ENCODE measurements around the gene WFIKKN1.
A peak's percentile ranks its signal among the peaks of the same experiment; 100 is the strongest.

The WFIKKN1 gene, protein sequence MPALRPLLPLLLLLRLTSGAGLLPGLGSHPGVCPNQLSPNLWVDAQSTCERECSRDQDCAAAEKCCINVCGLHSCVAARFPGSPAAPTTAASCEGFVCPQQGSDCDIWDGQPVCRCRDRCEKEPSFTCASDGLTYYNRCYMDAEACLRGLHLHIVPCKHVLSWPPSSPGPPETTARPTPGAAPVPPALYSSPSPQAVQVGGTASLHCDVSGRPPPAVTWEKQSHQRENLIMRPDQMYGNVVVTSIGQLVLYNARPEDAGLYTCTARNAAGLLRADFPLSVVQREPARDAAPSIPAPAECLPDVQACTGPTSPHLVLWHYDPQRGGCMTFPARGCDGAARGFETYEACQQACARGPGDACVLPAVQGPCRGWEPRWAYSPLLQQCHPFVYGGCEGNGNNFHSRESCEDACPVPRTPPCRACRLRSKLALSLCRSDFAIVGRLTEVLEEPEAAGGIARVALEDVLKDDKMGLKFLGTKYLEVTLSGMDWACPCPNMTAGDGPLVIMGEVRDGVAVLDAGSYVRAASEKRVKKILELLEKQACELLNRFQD

DNA sequence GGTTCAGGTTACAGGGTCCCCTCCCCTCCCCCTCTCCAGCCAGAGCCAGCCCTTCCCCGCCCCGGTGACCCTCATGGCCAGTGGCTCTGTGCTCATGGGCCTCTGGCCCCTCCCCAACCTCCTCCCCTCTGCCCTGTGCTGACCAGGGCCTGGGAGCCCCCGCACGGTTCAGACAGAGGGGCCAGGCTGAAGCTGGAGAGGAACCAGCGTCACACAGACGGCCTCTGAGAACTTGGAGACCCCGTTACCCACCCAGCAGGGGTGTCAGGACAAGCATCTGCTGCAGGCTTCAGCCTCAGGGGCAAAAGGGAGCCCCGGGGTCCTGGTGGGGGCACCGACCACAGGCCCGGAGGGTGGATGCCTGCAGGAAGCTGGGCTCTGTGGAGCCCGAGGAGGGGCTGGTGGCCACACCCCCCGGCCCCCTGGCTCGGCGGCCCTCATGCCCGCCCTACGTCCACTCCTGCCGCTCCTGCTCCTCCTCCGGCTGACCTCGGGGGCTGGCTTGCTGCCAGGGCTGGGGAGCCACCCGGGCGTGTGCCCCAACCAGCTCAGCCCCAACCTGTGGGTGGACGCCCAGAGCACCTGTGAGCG lies at the start of gene WFIKKN1:
Gene WFIKKN1 (plus strand): TSS at position 171 of the 591 bp plus-strand sequence. CDS start 269 bp downstream, at position 440.
- no peak for DNase-seq

DNA sequence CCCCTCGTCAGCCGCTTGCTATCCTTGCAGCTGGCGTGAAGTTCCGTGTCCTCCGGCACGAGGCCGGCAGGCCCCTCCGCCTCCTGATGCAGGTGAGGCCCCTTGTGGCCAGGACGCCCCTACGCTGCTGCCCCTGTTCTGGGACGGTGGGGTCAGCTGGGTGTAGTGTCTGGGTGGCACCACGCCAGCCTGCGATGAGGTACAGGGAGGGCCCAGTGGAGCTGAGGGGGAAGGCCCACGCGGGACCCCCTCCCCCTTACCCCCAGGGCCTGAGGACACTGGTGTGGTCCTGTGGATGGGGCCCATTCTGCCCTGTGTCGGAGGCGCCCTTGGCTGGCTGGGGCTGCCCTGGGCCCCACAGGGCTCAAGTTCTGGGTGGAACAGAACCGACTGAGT lies 48.6 kb upstream of the WFIKKN1 start:
- no peak for DNase-seq

DNA sequence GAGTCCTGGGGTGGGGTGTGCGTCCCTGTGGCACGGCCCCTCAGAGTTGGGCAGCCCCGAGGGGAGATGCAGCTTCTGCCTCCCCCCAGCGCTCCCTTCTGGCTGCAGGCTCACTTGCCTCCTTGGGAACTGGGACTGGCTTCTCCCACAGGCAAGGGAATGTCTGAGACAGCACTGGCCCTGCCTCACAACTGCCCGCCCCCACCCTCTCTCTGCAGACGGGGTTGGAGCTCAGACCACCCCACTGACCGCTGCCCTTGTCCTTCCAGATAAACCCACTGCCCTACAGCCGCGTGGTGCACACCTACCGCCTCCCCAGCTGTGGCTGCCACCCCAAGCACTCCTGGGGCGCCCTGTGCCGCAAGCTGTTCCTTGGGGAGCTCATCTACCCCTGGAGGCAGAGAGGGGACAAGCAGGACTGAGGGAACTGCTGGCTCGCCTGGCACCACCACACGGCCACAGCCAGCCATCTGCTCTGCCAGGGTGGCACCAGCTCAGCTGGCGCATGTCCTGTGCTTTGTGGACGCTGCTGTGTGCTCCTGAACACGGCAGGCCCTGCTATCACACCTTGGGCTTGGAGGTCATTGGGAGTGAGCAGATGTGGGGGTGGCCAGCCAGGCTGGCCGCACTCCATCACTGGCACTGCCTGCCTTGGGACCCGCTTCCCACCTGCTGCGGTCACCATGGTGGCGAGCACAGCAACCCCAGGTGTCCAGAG lies 48.0 kb upstream of the WFIKKN1 start:
- peak; percentile 17 for DNase-seq

DNA sequence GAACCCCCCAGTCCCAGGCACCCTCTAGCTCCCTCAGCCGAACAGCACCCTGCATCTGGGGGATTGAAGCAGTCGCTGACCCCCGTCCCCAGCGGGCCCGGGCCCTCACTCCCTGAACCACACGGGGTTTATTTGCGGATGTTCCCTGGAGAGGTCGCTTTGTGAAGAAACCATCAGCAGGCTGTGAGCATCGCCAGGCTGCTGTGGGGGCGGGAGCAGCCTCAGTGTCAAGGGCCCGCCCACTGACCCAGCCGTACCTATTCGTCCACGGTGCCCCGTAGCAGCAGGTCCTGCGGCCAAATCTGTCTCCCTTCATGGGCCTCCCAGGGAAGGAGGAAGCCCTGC lies 47.3 kb upstream of the WFIKKN1 start:
- peak; percentile 63 for DNase-seq

DNA sequence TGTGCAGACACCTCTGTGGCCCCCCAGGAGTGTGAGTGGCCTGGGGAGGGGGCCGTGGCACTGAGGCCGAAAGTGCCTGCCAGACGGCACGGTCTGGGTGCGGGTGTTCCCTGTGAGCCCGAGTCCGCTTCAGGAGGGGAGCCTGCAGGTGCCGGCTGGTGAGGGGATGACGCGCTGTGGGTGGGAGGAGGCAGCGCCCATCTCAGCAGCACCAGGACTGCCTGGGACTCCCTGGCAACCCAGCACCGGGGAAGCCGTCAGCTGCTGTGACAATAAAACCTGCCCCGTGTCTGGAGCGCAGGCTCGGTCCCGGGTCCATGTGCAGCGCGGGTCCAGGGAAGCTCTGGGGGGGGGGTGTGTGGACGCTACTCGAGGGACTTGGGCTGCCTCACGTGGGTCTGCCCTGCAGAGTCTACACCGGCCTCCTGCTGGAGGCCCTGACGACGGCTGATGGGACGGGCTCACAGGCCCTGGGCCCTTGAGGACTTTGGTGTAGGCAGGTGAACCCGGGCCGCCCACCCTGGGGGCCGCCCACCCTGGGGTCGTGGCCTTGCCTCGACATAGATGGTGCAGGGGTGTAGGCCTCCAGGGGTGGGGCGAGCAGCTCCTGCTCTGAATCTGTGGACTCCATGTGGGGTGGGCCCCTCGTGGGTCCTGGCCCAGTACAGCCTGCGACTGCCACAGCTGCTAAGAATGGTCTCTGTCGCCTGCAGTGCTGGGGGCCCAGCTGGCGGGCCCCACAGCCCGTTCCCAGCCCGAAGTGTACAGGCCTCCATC lies 46.8 kb upstream of the WFIKKN1 start:
- DNase-seq, result peak; percentile 74

DNA sequence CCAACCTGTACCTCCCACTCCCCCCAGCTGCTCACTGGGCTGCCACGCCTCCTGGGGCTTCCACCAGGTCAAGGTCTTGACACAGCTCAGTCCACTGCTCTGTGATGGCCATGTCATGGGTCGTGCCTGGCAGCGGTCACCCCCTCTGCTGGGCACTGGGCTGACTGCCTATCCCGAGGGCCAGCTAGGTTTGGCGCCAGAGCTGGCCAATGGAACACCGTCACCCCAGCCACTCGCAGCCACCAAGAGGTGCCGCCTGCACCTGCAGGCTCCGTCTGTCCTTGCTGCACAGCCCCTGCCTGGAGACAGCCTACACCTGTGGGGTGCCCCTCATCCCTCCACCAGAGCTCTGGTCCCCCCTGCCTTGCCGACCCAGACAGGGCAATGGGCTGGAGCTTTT lies 45.4 kb upstream of the WFIKKN1 start:
- peak; percentile 57 for DNase-seq

DNA sequence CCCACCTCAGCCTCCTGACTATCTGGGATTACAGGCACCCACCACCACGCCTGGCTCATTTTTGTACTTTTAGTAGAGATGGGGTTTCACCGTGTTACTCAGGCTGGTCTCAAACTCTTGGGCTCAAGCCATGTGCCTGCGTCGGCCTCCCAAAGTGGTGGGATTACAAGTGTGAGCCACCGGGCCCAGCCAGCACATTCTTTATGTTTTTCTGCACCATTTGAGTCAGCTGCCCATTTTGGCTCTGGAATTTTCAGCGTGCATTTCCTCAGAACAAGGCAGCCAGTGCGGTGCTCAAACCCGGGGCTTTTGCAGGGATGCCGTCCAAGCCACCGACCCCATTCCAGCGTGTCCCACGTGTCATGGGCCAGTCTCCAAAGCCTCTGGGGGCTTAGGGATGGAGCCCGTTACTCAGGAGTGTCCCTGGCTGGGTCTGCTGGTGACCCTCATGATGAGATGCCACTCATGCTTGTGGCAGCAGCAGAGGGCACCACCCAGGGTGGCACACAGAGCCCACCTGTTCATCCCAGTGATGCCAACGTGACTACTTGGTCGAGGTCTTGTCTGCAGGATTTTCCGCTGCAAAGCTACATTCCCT lies 44.6 kb upstream of the WFIKKN1 start:
- no peak for DNase-seq

DNA sequence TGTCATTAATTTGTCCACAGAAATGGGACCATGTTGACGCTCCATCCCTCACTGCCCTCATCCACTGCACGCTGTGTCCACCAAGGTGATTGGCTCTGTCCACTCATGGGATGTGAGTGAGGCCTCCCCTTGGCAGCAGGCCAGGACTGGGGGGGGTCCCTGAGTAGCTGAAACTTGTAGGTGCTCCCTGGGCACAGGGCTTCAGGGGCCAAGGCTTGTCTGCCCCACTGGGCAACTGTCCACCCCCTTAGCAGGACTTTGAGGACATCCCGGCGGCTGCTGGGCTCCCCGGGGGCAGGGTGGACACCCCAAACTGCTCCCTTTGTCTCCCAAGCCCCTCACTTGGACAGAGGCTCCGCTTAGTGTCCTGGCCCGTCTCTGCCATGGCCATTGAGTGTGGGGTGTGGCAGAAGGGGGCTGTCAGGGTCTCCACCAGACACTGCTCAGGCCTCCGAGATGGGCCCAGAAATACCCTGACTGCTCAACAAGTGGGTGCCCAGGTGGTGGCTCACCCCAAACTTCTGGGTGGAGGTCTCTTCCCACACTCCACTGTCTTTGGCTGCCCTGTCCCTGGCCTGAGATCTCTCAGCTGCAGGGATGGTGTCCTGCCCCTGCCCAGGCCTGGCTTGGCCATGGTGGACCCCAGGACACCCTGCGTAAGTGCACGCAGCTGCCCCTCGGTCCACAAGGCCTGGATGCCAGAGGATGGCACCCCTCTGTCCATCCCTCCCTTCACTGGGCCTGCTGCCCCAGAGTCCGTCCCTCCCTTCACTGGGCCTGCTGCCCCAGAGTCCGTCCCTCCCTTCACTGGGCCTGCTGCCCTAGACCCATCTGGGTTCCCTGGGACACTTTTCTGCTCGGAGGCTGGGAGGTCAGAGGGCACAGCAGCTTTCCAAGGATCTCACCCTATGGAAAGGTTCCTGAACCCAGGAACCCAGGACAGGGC lies 43.9 kb upstream of the WFIKKN1 start:
- no peak for DNase-seq

DNA sequence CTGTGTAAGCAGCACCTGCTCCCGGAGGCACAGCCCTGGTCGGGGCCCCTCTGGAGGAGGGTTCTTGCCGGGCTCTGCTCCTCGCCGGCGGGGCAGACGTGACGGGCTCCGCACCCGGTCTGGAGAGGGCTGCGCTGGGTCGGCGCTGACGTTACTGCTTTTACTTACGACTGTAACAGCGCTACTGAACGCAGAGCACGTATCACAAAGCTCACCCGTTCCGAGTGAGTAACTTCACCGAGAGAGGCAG lies 42.2 kb upstream of the WFIKKN1 start:
- DNase-seq, result peak; percentile 35

DNA sequence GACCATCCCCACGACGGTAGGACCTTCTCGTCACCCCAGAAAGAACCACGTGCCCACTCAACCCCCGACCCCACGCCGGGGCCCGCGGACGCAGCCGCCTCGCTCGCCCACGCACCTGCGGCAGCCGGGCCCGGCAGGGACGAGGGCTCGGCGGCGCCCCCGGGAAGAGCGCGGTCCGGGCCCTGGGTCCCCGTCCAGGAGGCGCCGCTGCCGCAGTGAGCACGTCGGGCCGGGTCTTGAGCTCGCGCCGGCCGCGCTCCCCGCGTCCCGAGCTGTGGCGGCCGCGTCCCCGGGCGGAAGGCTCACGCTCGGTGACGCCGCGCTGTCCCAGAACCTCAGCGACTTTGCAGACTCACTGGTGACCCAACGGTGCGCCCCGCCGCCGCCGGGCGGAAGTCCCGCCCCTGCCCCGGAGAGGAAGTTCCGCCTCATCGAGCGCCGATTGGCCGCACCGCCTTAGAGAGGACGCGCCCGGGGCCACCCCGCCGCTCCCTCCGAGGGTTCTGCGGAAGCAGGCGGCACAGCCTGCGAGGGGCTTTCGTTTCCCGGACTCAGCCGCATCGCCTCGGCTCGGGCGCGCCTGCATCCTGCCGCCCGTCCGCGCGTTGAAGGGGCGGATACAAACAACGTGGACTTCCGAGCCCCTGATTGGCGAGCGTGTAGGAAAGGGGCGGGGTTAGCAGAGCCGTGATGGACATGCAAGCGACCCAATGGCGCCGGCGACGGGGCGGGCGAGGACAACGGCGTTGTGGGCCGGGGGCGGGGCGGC lies 41.7 kb upstream of the WFIKKN1 start:
- peak; percentile 93 for DNase-seq

DNA sequence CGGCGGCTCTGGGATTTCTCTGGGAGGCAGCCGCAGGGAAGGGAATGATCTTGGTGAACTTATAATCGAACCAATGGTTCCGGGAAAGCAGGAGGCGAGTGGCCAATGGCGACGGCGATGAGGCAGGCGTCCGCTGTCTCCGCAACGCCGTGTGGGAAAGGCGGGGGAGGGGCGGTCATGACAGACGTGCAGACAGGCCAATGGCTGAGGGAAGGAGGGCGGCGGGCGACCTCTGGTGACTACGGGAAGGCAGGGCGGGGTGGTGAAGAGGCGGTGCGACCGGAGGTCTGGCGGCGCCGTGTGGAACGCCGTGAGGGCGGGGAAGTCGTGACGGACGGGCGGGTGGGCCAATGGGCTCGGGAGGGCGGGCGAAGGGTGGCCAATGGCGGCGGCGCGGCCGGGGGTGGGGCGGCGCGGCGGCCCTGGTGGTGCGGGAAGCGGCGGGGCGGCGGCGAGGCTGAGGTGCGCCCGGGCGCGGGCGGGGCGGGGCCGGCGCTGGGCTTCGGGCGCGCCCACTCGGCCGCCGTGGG lies 41.1 kb upstream of the WFIKKN1 start, which contains the start of gene RAB40C:
Gene RAB40C (plus strand): TSS at position 409 of the 530 bp plus-strand sequence. CDS start 226 bp downstream, outside the sequence.
- peak; percentile 94 for DNase-seq

DNA sequence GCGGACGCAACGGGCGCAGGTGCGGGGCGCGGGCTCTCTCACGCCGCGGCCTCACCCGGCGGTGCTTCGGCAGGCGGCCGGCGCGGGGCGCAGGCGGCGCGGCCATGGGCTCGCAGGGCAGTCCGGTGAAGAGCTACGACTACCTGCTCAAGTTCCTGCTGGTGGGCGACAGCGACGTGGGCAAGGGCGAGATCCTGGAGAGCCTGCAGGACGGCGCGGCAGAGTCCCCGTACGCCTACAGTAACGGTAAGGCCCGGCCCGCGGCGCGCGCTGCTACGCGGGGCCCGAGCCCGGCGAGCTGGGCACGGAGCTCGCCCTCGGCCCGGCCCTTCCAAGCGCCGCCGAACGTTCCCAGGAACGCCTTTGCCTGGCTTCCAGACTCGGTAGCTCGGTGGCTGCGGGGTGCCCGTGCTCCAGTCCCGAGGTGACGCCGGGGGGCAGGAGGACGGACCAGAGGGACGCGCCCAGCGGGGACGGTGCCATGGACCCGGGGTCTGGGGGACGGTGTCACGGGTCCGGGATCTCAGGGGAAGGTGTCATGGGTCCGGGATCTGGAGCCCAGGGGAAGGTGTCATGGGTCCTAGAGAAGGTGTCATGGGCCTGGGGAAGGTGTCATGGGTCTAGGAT lies 40.5 kb upstream of the WFIKKN1 start:
- no peak for DNase-seq

DNA sequence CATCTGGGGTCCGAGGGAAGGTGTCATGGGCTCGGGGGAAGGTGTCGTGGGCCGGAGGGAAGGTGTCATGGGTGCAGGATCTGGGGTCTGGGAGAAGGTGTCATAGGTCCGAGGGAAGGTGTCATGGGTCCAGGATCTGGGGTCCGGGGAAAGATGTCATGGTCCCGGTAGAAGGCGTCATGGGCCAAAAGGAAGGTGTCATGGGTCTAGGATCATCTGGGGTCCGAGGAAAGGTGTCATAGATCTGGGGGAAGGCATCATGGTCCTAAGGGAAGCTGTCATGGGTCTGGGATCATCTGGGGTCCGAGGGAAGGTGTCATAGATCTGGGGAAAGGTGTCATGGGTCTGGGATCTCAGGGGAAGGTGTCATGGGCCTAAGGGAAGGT lies 40.0 kb upstream of the WFIKKN1 start:
- no peak for DNase-seq

DNA sequence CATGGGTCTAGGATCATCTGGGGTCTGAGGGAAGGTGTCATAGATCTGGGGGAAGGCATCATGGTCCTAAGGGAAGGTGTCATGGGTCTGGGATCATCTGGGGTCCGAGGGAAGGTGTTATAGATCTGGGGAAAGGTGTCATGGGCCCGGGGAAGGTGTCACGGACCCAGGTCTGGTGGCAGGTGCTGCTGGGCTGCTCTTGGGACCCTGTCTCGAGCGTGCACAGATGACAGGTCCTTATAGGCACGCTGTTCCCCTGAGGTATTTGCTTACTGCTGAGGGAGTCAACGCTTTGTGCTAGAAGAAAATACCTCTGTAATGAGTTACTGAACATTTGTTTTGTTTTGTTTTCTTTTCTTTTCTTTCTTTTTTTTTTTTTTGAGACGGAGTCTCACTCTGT lies 39.6 kb upstream of the WFIKKN1 start:
- no peak for DNase-seq

DNA sequence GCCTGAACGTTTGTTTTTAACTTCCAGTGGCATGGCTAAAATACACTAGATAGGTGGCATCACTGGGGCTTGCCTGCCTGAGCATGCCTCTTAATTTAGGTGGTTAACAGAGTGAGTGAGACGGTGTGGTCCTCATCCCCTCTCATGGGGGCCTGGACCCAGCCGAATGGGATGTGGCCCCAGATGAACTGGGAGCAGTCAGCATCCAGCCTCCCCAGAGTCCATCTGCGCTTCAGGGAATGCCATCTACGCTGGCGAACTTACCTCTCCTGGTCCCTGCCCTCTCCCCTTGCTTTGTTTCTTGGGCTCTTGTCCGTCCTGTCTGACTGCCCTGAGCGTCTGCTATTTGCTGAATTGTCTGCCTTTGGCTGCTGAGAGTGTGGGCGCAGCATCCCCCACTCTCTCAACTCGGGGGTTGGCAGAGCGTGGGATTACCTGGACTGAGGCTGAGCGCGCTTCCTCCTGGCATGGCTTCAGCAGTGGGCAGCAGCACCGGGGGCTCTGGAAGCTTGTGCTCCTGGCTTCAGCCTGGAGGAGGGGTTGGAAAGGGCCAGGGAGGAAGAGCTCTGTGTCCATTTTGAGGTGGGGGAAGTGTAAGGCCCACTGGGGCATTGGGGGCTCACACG lies 38.8 kb upstream of the WFIKKN1 start:
- DNase-seq, result no peak

DNA sequence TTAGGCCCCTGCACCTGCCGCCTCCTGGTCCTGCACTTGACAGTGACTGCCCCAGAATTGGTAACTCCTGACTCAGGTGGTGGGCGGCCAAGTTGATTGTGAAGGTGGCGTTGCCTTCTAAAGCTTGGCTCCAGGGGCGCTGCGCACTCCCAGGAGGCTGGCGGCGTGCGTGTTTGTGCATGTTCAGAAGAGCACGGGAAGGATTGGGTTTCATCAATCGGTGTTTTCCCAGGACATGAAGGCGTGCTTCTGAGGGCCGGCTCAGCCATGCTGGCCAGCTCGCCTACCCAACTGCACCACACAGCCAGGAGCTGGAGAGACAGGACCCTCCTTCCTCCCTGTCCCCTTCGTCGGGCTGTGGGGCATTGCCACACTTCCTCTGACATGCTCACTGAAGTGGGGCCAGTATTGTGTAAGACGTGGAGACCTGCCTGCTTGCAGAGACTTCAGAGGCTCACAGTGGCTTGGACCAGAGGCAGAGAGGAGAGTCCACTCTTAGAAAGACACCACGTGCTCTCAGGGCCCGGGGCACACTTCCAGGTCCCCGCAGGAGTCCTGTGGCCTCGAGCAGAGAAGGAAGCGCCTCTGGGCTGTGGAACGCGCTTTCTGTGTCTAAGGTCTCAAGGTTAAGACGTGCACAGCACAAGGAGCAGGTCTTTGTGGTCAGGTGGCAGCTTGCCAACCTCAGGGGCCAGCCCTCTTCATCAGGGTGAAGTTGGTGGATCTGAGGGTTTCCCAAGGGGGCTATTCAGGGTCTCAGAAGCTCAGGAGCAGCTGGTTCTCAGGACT lies 38.1 kb upstream of the WFIKKN1 start:
- DNase-seq, result peak; percentile 86

DNA sequence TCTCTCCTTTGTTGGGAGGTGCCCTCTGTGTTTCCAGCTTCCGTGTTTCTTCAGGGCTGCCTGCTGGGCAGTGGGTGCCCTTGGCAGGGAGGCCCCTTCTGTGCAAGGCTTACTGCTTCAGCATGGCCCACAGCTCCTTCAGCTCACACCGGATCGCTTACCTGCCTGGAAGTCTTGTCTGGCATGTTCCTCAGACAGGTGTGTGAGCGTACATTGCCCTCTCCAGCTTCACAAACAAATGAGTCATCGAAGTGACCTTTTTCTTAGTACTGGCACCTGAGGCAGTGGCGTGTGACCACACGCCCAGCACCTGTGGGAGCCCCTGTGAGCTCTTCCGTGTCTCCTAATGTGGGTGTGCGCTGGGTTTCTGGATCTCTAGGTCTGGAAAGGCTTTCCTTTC lies 37.4 kb upstream of the WFIKKN1 start:
- DNase-seq, result peak; percentile 56

DNA sequence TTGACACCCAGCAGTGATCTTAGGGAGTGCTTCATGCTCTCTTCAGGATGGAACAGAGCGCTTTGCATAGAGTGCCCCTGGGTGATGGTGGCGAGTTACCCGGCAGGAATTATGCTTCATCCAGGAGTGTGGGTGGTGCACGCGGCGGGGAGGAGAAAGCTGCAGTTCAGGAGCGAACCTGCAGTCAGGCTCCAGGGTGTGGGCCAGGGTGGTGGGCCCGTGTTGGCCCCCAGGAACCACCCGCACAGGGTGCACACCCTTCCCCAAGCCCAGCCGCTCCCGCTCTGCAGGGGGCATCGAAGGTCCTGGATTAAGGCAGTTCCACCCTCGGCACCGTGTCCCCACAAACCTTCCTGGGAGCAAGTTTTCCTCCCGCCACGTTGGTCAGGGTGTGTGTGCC lies 37.0 kb upstream of the WFIKKN1 start:
- DNase-seq, result no peak

DNA sequence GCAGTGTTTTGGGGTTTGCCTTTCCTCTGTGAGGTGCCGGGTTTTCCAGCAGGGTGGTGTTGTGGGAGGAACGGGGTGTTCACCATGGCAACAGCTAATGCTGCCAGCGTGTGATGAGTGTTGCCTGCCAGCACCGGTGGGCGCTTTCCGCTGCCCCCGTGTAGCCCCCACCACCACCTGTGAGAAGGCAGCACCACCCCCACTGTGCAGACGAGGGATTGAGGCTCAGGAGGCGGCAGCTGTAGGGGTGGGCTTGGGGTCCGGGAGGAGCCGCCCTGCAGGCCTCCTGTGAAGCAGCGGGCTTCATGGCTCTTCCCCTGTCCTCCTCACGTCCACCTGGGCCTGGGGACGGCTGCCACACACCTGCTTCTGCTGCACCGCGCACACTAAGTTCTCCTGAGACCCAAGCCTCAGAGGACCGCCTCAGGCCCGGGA lies 35.7 kb upstream of the WFIKKN1 start:
- no peak for DNase-seq
